T-helper 1 cell treated with Interleukin-12 subunit alpha and Interleukin-12 subunit beta and Interleukin-4 antibody, amounts not matched to agents 30 ng/mL and 1 ng/mL, for 36 hours (primary cell): Measurements from ENCODE around the gene TMEM175. TPM values are rescaled to one million over a fixed set of nuclear protein-coding genes. Genes with fewer than 3 reads are reported as not detected.

Source experiments
- intact Hi-C: fragments of 100-400 bp; cut with micrococcal nuclease; formaldehyde crosslinking; loops from one replicate; pipeline ENCODE4 v1.15.1; 2024
- total RNA-seq: library from RNA; stranded (reverse); gene quantifications from 2 replicates; pipeline ENCODE4 v1.2.3, GENCODE V29; 2022

Gene TMEM175
- total RNA-seq, 1 donor from 2014 or later: 24.9 TPM

DNA sequence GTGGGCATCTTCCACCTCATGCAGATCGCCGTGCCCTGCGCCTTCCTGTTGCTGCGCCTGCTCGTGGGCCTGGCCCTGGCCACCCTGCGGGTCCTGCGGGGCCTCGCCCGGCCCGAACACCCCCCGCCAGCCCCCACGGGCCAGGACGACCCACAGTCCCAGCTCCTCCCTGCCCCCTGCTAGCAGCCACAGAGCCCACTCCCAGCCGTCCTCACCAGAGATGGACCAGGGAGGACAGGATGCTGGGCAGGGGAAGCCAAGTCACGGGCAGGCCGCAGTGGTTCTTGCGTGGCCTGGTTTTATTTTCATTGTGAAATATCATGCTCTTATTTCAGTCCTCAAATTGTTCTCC, 26.0 kb downstream of the TMEM175 start:
- intact Hi-C loops: no loop called here

DNA sequence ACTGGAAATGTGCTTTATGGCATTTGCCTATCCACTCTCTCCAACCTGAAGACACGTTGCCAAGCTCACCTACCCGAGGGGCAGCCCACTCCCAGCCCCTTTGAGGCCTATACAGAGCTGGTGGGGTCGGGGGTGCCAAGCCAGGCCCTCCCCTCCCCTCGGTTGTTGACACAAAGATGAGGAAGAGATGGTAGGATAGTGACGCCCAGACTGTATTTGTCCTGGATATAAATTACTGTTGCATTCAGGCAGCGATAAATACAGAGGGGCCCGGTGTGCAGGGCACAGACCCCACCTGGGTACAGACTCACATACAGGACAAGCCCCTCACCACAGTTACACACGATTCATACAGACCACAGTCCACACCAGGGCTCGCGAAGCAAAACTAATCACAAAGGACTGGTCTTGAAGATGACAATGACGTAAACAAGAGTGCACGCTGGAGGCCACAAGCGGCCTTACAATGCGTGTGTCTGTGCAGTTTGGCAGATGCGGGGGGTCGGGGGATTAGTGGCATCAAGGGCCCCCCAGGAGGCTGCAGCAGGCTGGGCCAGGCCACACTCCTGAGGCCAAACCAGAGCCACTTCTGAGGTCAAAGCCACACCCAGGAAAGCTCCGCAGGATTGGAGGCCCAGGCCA, 26.6 kb downstream of the TMEM175 start:
- intact Hi-C loops: no loop called here

GRCh38 chr4:959338-960139, 27.3 kb downstream of the TMEM175 start:
- intact Hi-C loops: no loop called here

- intact Hi-C loops: no loop called here
Observed at GRCh38 chr4:960140-960635, 27.9 kb downstream of the TMEM175 start.

DNA sequence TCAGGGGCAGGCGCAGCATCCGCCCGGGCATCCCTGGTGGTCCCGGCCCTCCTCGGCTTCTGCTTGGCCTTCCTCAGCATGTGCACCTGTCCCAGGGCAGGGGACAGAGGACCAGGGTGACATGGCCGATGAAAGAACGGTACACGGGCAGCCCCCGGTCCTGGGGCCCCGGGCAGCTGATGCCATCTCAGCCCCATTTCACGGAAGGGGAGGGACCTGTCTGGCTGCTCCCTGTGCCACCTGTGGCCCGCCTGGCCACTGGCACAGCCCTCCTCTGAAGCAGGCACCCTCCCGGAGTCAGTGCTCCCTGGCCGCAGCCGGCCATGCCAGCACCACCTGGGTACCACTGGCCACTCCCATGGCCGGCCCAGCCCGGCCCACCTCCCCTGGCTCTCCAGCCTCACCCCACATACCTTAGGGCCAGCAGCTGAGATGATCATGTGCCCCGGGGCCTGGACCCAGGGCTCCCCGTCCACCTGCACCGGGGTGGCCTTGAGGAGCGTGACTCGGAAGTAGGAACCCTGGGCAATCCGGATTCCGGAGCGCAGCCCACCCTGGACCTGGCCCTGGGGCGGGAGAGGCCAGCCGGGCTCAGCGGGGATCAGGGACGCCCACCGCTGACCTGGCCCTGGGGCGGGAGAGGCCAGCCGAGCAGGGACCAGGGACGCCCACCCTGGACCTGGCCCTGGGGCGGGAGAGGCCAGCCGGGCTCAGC, 28.5 kb downstream of the TMEM175 start:
- intact Hi-C loops: no loop called here

DNA sequence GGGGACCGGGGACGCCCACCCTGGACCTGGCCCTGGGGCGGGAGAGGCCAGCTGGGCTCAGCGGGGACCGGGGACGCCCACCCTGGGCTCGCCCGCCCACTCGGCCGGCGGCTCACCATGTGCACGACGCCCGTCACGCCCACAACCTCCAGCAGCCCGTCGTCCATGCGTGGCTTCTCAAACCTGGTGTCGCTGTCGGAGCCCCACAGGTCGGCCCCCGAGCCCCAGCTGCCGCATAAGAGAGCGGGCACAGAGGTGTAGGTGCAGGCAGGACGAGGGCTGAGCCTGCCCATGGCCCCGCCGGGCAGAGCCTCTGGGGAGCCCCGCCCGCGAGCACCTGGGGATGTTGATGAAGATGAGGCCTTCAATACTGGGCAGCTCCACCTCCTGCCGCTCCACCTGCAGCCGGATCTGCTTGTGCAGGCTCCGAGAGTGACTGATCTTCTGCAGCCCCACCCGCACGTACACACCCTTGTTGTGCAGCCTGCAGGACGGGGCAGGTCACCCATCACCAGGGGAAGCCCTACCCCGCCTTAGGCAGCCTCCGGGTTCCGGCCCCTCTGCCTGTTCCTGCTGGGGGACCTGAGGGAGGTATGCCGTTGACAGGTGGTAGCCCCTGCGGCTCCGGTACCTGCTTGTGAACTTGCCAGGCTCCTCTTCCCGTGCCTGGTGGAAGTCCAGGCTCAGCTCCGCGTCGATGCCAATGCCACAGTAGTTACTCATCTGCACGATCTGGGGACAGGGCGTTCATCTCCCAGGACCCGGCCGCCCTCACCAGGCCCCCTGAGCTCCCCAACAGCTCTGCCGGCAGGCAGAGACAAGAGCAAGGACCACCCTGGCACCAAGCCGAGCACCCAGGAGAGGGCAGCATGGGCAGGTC, 29.3 kb downstream of the TMEM175 start:
- intact Hi-C loops: no loop called here

GRCh38 chr4:962231-963208, 30.3 kb downstream of the TMEM175 start:
- intact Hi-C loops: no loop called here

DNA sequence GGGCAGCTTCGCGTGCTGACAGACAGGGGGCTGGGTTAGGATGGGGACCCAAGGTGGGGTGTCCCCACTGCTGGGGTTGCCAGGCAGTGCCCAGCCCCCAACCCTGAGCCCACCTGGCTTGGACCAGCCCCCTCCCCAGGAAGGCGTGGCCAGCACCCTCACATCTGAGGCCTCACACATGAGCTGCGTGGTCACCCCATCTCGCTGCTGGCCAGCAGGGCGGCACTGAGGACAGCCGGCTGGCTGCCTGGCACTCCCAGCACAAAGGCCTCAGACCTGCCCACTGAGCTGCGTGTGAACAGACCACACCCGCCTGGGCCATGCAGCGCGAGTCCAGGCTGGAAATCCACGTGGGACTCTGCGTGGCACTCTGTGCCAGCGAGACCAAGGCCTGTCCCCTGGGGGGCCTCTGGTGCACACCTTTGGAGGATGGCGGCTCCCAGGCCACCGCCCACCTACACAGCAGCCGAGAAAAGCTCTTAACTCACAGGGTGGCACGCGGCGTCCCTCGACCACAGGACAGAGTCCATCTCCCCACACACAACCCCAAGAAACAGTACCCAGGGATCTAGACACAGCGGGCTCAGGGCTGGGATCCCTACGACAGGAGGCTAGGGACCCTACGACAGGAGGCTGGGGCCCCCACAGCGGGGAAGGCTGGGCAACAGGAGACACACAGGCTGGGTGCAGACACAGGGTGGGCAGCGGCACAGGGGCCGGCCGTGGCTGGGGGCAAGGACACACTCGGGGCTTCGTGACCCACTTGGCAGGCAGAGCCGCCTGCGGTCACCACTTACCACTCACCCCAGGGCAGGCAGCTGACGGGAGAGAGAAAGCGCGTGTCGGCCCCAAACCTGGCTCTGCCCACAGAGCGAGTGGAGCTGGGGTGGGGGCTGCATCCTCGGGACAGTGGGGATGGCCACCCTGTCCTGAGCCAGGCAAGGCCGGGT, 31.3 kb downstream of the TMEM175 start:
- intact Hi-C loops: no loop called here

DNA sequence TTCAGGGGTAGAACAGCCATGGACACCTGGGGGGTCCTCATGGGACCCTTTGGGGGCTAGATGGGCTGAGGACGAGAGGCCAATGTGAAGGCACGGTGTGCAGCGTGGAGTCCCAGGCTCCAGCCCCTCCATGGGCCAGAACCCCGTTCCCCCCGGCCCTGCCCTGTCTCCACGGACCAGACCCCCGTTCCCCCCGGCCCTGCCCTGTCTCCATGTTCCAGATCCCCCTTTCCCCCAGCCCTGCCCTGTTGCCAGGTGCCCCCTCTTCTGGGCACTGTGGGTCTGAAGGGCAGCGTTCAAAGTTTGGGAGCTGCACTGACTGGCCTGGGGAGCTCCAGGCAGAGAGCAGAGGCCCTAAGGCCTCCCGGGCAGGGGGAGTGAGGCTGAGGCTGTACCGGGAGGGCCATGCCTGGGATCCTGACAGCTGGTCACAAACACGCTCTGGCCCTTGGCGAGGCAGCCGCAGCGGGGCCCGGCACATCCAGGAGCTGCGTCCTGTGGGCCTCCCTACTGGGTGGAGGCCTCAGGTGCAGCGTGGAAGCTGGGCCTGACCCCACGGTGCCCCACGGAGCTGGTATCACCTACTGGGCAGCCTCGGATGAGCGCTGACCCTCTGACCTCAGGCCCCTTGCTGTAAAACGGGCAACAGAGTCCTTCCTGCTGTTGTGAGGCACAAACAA, 32.2 kb downstream of the TMEM175 start:
- intact Hi-C loops: no loop called here

DNA sequence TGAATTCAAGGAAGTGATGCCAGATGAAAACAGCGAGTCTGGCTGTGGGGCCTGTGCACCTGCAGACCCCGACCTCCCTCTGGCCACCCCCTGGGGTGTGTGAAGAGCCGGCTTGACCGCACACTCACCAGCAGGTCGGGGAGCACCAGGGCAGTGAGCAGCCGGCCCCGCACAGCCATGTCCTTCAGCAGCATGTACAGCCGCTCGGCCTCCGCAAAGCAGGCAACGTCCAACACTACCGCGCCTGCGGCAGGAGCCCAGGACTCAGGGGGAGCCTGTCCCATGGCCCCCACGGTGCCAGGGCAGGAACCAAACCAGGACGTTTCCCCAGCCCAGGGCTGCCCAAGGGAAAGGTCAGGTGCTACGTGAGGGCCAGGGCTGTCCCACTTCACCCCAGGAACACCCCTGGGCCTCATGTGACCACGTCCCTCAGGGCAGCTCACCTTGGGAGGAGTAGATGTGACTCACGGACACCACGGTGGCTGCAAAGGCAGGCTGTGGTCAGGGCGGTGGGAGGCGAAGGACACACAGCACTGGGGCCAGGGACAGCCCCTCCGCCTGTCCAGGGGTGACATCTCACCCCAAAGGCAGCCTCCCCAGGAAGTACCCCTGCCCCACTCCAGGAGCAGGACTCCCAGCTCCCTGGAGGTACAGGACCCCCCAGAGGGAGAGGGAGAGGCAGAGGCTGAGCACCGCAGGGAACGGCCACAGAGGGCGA, 32.9 kb downstream of the TMEM175 start:
- intact Hi-C loops: no loop called here

GRCh38 chr4:965766-966134, 33.5 kb downstream of the TMEM175 start:
- intact Hi-C loops: no loop called here

DNA sequence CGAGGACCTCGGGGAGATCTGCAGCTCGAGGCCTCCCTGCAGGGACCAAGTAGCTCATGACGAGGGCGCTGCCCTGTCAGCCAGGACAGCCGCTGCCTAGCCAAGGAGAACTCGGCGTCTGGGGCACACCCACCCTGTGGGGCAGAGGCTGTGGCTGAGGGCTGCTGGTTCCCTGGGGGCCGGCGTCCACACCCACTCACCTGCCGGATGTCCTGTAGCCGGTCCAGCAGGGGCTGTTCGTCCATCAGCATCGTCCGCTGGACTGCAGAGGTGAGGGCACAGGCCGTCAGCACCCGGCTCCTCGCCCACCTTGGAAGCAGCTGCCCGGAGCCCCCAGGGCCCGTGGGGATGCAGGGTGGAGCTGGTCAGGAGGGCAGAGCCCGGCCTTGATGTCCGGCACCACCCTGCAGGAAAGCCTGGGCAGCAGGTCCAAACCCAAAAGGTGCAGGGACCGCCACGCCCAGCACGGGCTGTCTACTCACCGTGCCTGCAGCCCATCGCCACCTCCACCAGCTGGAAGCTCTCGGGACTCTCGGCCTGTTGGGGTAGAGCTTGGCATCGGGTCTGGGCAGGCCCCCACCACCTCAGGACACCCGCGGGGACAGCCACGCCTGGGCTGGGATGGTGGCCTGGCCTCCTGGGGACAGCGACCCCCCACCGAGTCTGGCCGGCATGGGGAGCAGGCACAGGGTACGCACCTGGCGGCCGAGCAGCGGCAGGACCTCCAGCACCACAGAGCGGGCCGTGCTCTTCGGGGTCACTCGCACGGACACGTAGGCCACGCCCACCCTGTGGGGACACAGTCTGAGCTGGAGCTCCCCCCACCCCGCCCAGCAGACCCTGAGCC, 34.2 kb downstream of the TMEM175 start:
- intact Hi-C loops: no loop called here

DNA sequence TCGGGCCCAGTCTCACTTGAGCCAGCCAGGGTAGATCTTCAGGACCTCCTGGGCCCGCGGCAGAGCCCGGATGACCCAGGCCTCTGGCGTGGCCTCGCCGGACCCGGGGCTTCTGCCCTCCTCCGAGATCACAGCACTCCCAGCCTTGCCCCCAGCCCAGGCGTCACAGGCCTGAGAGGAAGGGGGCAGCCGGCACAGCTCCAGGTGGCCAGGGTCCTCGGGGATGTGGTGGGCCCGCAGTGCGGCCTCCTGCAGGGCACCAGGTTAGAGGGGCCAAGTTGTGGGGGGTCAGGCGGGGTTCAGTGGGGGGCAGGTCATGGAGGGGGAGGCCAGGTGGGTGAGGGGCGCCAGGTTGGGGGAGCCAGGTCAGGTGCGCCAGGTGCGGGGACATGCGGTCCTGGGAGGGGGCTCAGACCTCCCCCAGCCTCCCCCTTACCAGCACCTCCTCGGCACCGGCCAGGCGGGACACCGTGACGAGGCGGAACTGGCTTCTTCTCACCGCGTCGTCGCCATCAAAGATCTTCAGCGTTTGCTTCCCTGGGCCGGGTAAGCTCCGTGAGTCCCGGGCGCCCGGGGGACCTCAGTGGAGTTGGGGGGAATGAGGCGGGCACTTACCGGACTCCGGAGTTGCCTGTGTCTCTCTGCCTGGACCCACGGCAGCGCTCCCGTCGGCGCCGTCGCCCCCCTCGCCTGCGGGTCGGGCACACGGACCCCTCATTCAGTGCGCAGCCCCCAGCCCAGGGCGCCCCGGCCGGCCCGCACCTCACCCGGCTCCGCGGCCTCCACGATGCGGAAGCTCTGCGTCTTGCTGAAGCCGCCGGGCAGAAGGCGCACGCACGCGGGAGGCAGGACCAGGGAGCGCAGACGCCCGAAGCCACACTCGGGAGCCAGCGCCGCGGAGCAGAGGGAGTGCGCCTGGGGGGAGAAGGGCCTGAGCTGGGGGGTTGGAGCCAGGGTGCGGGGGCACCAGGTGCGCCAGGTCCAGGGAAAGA, 35.1 kb downstream of the TMEM175 start:
- intact Hi-C loops: no loop called here

DNA sequence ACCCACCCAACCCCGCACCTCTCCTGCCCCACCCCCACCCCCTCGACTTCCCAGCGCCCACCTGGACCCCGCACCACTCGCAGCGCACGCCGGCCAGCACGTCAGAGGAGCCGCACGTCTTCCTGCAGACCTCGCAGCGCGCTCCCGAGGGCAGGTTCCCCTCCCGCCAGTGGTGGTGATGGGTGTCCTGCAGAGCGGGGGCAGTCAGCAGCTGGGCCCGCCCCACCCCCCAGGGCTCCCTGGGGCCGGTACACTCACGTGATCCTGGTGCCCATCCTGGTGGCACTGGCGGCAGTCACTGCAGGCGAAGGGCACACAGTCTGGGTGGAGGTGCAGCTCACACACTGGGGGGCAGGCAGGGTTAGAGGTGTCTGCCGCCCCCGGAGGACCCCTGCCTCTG, 36.0 kb downstream of the TMEM175 start:
- intact Hi-C loops: no loop called here

- intact Hi-C loops: no loop called here
Observed at GRCh38 chr4:968621-969394, 36.5 kb downstream of the TMEM175 start.
